ENCODE data around the gene TCHP.

Gene TCHP

GRCh38 chr12:109939504-109939903, 39.4 kb downstream of the TCHP start:
- no peak for DNase-seq

- no peak for DNase-seq
These were observed 40.4 kb downstream of the TCHP start for GRCh38 chr12:109940339-109940923.

GRCh38 chr12:109943811-109944210, 43.7 kb downstream of the TCHP start:
- no peak for DNase-seq

GRCh38 chr12:109944561-109945359, 44.7 kb downstream of the TCHP start:
- no peak for DNase-seq

GRCh38 chr12:109946505-109946904, 46.4 kb downstream of the TCHP start:
- no peak for DNase-seq

- DNase-seq = no peak
These were observed 46.8 kb downstream of the TCHP start for GRCh38 chr12:109946913-109947312.

- no peak for DNase-seq
These were observed 47.4 kb downstream of the TCHP start for GRCh38 chr12:109947521-109947920.

- no peak for DNase-seq
These were observed 48.3 kb downstream of the TCHP start for GRCh38 chr12:109948368-109948767.

GRCh38 chr12:109949089-109949488, 49.0 kb downstream of the TCHP start:
- no peak for DNase-seq

- DNase-seq = no peak
These were observed 50.6 kb downstream of the TCHP start for GRCh38 chr12:109950625-109951024.

GRCh38 chr12:109951136-109951535, 51.1 kb downstream of the TCHP start:
- no peak for DNase-seq

- no peak for DNase-seq
These were observed 51.7 kb downstream of the TCHP start for GRCh38 chr12:109951751-109952150.

GRCh38 chr12:109952160-109952858, 52.2 kb downstream of the TCHP start:
- DNase-seq = no peak

- no peak for DNase-seq
These were observed 52.8 kb downstream of the TCHP start for GRCh38 chr12:109952873-109953272.

GRCh38 chr12:109953656-109954055, 53.6 kb downstream of the TCHP start:
- DNase-seq = no peak

GRCh38 chr12:109958374-109958773, 58.3 kb downstream of the TCHP start:
- DNase-seq = no peak

- DNase-seq = no peak
These were observed 59.5 kb downstream of the TCHP start for GRCh38 chr12:109959411-109960093.

GRCh38 chr12:109961201-109961600, 61.1 kb downstream of the TCHP start:
- no peak for DNase-seq

- no peak for DNase-seq
These were observed 61.5 kb downstream of the TCHP start for GRCh38 chr12:109961612-109962011.

- no peak for DNase-seq
These were observed 62.3 kb downstream of the TCHP start for GRCh38 chr12:109962398-109962797.

- no peak for DNase-seq
These were observed 63.3 kb downstream of the TCHP start for GRCh38 chr12:109963330-109963729.

- DNase-seq = no peak
These were observed 63.8 kb downstream of the TCHP start for GRCh38 chr12:109963743-109964429.

GRCh38 chr12:109966546-109966945, 66.5 kb downstream of the TCHP start:
- DNase-seq = no peak

All from activated CD4-positive, alpha-beta T cell treated with anti-CD3 and anti-CD28 coated beads for 48 hours (primary cell).